NOMO-1 treated with dmso at 0.1 percent for 144 hours (cell line): Measurements from ENCODE around the gene ZACN.

ENCODE experiments used
- DNase-seq: peaks from one replicate; lab custom pipeline; 2025; ENCODE audit not compliant: unreplicated experiment; lab: John Stamatoyannopoulos, UW

Gene ZACN

DNA sequence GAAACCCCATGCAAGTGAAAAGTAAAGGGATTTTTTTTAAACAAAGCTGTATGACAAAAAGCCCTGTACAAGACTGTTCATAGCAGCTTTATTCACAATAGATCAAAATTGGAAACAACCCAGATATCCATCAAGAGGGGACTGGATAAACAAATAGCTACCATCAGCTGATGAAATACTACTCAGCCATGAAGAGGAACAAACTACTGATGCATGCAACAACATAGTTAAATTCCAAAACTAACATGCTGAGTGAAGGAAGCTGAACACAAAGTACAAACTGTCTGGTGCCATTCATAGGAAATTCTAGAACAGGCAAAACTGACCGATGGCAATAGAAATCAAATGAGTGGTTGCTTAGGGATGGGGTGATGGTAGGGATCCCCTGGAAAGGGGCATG is 46.9 kb downstream of the ZACN start:
- DNase-seq = no peak

DNA sequence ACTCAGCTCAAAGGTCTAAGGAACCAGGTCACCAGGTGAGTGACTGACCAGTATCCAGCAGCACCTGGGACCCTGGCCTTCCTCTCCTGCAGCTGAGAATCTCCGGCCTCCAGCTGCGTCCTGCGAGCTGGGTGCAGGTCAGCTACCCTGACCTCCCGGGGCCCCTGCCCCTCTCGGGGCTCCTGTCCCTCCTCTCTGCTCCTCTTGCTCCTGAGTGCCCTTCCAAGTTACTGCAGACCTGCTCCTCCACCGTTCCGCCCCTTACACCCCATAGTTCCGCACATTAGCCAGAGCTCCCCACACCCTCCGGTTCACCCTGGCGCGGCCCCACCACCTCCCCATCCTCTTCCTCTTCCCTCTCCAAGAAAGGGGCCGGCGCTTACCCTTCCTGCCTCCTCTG is 51.5 kb downstream of the ZACN start:
- no peak for DNase-seq

DNA sequence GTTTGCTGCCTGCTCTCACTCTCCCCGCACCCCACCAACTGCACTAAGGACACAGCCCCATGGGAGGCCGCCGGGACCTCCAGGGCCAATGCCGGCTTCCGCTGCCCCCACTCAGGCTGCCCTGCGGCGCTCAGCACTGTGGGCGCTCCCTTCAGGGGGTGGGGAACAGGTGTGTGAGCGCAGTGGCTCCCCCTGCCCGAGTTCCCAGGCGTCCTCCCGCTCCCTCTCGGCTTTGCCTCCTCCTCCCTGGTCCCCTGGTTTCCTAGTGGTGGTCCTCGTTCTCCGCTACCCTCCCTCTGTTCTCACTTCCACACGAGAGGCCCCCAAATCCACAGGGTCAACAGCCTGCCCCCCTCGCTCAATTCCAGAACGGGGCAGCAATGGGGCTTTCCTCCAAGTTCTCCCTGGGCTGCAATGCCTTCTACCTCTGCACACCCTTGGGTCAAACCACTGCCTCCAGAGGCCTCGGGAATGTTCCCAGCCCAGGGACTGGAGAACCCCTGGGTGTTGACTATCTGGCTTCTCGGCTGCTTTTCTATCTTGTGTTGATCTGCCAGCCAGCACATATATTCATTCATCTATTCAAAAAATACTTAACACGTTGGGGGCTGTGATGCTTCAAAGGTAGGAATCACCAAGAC is 52.2 kb downstream of the ZACN start:
- DNase-seq = no peak

DNA sequence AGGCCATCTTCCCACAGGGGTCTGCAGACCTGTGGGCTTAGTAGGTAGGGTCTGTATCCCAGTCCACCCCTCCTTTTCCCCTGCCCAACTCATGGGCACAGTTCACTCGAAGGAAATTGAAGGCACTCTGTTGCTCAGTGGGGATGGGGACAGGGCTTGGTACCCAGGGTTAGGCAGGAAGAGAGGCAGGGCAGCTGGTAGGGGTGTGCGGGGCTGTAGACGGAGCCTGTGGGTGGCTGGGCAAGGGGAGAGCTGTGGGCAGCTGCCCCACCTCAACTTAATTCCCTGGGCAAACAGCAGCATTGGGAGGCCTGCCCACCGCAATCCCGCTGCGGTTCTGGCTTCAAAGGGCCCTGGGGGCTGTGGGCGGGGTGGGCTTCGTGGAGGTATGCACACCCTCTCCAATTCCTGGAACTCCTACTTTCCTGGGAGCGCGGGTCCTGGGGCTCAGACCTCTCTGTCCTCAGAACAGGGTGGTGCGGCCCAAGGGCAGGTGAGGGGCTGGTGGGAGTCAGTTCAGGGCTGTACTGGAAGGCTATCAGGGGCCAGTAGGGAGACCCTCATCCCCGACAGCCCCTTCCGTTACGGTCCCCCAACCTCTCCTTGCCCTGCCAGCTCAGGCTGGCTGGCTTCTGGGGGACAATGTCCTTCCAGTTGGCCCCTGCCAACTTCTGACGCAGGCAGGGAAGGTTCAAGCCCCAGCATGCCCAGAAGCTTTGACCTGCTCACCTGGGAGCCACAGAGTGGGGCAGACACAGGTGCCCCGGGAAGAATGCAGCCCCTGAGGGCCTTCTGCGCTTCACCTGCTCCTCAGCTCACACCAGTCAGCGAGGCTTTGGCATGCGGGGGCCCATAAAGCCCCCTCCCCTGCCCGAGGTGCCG is 53.0 kb downstream of the ZACN start:
- no peak for DNase-seq
